ENCODE measurements around the gene KRTAP10-1. TPM values are rescaled to one million over a fixed set of nuclear protein-coding genes. Genes with fewer than 3 reads are reported as not detected.

The KRTAP10-1 gene
- total RNA-seq, 2 experiments from 2014 or later: 0.13 TPM; not detected in 1

DNA sequence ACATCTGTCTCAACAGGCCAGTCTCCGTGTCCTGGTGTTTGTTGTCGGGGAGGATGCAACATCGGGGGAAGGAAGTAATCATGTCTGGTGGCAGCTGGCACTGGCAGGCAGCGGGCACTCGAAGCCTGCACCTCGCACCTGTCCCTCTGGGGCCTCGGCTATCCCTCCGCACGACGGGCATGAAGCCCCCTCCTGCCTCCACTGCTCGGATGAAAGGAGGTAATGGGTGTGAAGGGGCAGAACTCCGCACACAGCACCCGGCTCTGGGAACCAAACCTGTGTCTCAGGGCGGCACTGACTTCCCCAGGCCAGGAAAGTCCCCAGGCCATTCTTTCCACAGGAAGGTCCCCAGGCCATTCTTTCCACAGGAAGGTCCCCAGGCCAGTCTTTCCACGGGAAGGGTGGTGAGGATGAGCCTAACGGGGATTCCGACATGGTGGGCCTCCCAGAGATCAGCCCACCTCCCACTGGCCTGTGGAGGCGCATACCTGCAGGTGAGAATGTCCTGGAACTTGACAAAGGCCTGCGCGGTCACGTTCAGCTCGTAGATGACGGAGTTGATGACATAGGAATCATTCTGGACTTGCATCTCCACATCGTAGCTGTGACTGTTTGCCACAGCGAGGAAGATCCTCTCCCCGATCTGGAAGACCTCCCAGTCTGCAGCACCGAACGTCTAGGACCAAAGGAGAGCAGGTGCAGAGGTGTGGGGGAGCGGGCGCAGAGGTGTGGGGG lies 31.1 kb downstream of the KRTAP10-1 start:
- POLR2A ChIA-PET: no interaction called here

DNA sequence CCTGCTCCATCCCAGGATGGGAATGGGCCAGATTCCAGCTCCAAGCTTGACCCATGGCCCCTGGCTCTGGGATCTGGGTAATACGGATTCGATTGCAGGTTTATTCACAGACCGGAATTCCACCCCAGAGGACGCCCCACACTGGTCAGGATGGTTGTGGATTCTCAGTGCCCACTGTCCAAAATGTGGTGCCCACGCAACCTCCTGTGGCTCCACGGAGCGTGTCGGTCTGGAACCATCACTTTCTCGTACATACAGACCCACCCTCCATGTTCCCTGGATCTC lies 31.6 kb downstream of the KRTAP10-1 start:
- Histone ChIP-seq H4K20me1 (ENCODE audit: insufficient read depth, low read length) (no peaks in the 10 kb centered on the region), H3K9me3 (ENCODE audit: low read length) (no peaks in the 10 kb centered on the region), H3K9me2 (ENCODE audit: insufficient read depth, low read length) (no peaks in the 10 kb centered on the region), H2AFZ (ENCODE audit: low read length) (no peak overlapping the region), H3K79me2 (ENCODE audit: insufficient read depth, low read depth, low read length) (no peaks in the 10 kb centered on the region), H3K4me2 (ENCODE audit: low read length) (no peak overlapping the region), H3K4me3 (ENCODE audit: low read depth, low read length, poor library complexity, severe bottlenecking) (no peak overlapping the region), H3K27ac (ENCODE audit: low read depth, low read length, poor library complexity, severe bottlenecking) (no peak overlapping the region), H3K36me3 (ENCODE audit: insufficient read depth, low read length) (no peaks in the 10 kb centered on the region), H3K4me1 (ENCODE audit: insufficient read depth, low read length, poor library complexity, severe bottlenecking) (no peaks in the 10 kb centered on the region)
- BruUV-seq (replicated peaks): no TSS peak
- intact Hi-C loops (cut with micrococcal nuclease; ENCODE audit: unreplicated experiment): no loop called here
- TF ChIP-seq EZH2phosphoT487 (IDR thresholded peaks at IDR 0.05; ENCODE audit: borderline replicate concordance, low read depth, low read length) (no peak), CTCF (conservative IDR thresholded peaks at IDR 0.05; ENCODE audit: low read length) (no peak)
- DNase-seq (ENCODE audit: low spot score): no peak
- ChIA-PET CTCF (ENCODE audit: unreplicated experiment) (no interaction called here), POLR2A (no interaction called here)

More for the DNA sequence above, 31.1 kb downstream of the KRTAP10-1 start:
- Histone ChIP-seq H3K27ac (ENCODE audit: low read depth, low read length, poor library complexity, severe bottlenecking) (no peak overlapping the region), H4K20me1 (ENCODE audit: insufficient read depth, low read length) (no peaks in the 10 kb centered on the region), H3K79me2 (ENCODE audit: insufficient read depth, low read depth, low read length) (no peaks in the 10 kb centered on the region), H2AFZ (ENCODE audit: low read length) (no peak overlapping the region), H3K9me3 (ENCODE audit: low read length) (no peaks in the 10 kb centered on the region), H3K9me2 (ENCODE audit: insufficient read depth, low read length) (no peaks in the 10 kb centered on the region), H3K4me3 (ENCODE audit: low read depth, low read length, poor library complexity, severe bottlenecking) (no peak overlapping the region), H3K36me3 (ENCODE audit: insufficient read depth, low read length) (no peaks in the 10 kb centered on the region), H3K4me1 (ENCODE audit: insufficient read depth, low read length, poor library complexity, severe bottlenecking) (no peaks in the 10 kb centered on the region), H3K4me2 (ENCODE audit: low read length) (no peak overlapping the region)
- no TSS peak for BruUV-seq (replicated peaks)
- CTCF ChIA-PET (ENCODE audit: unreplicated experiment): no interaction called here
- no peak for DNase-seq (ENCODE audit: low spot score)
- intact Hi-C loops (cut with micrococcal nuclease; ENCODE audit: unreplicated experiment): no loop called here
- TF ChIP-seq CTCF (conservative IDR thresholded peaks at IDR 0.05; ENCODE audit: low read length) (no peak), EZH2phosphoT487 (IDR thresholded peaks at IDR 0.05; ENCODE audit: borderline replicate concordance, low read depth, low read length) (no peak)

GRCh38 chr21:44507673-44508425 lies 32.1 kb downstream of the KRTAP10-1 start:
- Histone ChIP-seq H3K79me2 (ENCODE audit: insufficient read depth, low read depth, low read length) (no peaks in the 10 kb centered on the region), H3K4me3 (ENCODE audit: low read depth, low read length, poor library complexity, severe bottlenecking) (no peak overlapping the region), H3K27ac (ENCODE audit: low read depth, low read length, poor library complexity, severe bottlenecking) (no peak overlapping the region), H3K9me2 (ENCODE audit: insufficient read depth, low read length) (no peaks in the 10 kb centered on the region), H3K4me2 (ENCODE audit: low read length) (no peak overlapping the region), H4K20me1 (ENCODE audit: insufficient read depth, low read length) (no peaks in the 10 kb centered on the region), H3K4me1 (ENCODE audit: insufficient read depth, low read length, poor library complexity, severe bottlenecking) (no peaks in the 10 kb centered on the region), H3K36me3 (ENCODE audit: insufficient read depth, low read length) (no peaks in the 10 kb centered on the region), H3K9me3 (ENCODE audit: low read length) (no peaks in the 10 kb centered on the region), H2AFZ (ENCODE audit: low read length) (no peak overlapping the region)
- intact Hi-C loops (cut with micrococcal nuclease; ENCODE audit: unreplicated experiment): no loop called here
- ChIA-PET CTCF (ENCODE audit: unreplicated experiment) (no interaction called here), POLR2A (no interaction called here)
- no peak for TF ChIP-seq CTCF (conservative IDR thresholded peaks at IDR 0.05; ENCODE audit: low read length)
- TF ChIP-seq EZH2phosphoT487 (IDR thresholded peaks at IDR 0.05; ENCODE audit: borderline replicate concordance, low read depth, low read length): no peak
- no peak for DNase-seq (ENCODE audit: low spot score)
- BruUV-seq (replicated peaks): no TSS peak

All from OCI-LY7 (cell line).